HepG2 (cell line): ENCODE measurements around the gene C10orf67. TPM values are rescaled to one million over a fixed set of nuclear protein-coding genes. Genes with fewer than 3 reads are reported as not detected.

Source experiments
- ATAC-seq: fragments of 200-7000 bp; cut with Tn5 transposase; 3 replicates; pipeline ENCODE4 v1.9.1; 2020; ENCODE audit warnings: mild to moderate bottlenecking, moderate library complexity
- BruUV-seq: library from RNA; stranded (reverse); fragments of 400-500 nt; replicated peaks from 2 replicates; lab custom pipeline; 2021; lab: Mats Ljungman, UMichigan
- CTCF ChIA-PET: fragments of 300-600 bp; formaldehyde crosslinking; extraction: SDS; loops from one replicate; lab custom pipeline; 2021; ENCODE audit warnings: low total read pairs, inconsistent platforms, low intra/inter-chr PET ratio; lab: Yijun Ruan, JAX
- POLR2A ChIA-PET: fragments of 350-600 bp; sonication (Branson Sonifier 250); formaldehyde crosslinking; loops from one replicate; lab custom pipeline; 2020; ENCODE audit warnings: antibody characterized with exemption, inconsistent platforms; lab: Yijun Ruan, JAX
- DNase-seq: peaks from one replicate; pipeline ENCODE4 v3.0.0-alpha.2; 2015; ENCODE audit warnings: low spot score
- FAIRE-seq: peaks from 3 replicates; lab custom pipeline; 2011; peaks lifted over from hg19 to GRCh38; lab: Jason Lieb, UNC
- H2AFZ ChIP-seq: one replicate; pipeline ENCODE4 v1.6.1; 2011; ENCODE audit warnings: low read length, inconsistent platforms
- H3K27ac ChIP-seq: fragments of 300-600 bp; 3 replicates; pipeline ENCODE4 v1.8.0; 2011; ENCODE audit warnings: mixed run types, mild to moderate bottlenecking, mixed read lengths, low read length, inconsistent platforms; ENCODE audit not compliant: insufficient read depth; ENCODE audit errors: extremely low read length
- H3K27me3 ChIP-seq, 2 experiments: fragments of 200-600 bp in 1 of 2; 2 replicates in 1 of 2; 3 replicates in 1 of 2; pipeline versions ENCODE4 v1.6.0 to v1.8.0; 2011; ENCODE audit warnings: low read length in 2 of 2, mild to moderate bottlenecking in 2 of 2, moderate library complexity in 2 of 2, inconsistent platforms in 1 of 2; ENCODE audit not compliant: insufficient read depth in 2 of 2, control insufficient read depth in 1 of 2
- H3K36me3 ChIP-seq, 2 experiments: fragments of 200-600 bp in 1 of 2; replicated peaks in 1 of 2; 2 replicates in 1 of 2; 3 replicates in 1 of 2; pipeline versions ENCODE4 v1.5.1 to v1.8.0; 2011; ENCODE audit warnings: low read length in 2 of 2, inconsistent platforms in 1 of 2; ENCODE audit not compliant: insufficient read depth in 2 of 2, control insufficient read depth in 1 of 2
- H3K4me1 ChIP-seq: 2 replicates; pipeline ENCODE4 v1.5.1; 2012; ENCODE audit warnings: low read length, inconsistent platforms; ENCODE audit not compliant: insufficient read depth
- H3K4me2 ChIP-seq: 2 replicates; pipeline ENCODE4 v1.6.0; 2011; ENCODE audit warnings: low read depth, low read length, inconsistent platforms
- H3K4me3 ChIP-seq, 3 experiments: fragments of 200-600 bp in 1 of 3; sonication (generic), shearing (Covaris generic) in 1 of 3; replicated peaks in 1 of 3; 2 replicates each; pipeline ENCODE4 v1.5.1; 2011 to 2016; ENCODE audit warnings: low read length in 3 of 3, inconsistent platforms in 2 of 3, low read depth in 2 of 3, mild to moderate bottlenecking in 2 of 3, control low read depth in 1 of 3, mixed read lengths in 1 of 3; ENCODE audit not compliant: insufficient read depth in 1 of 3
- H3K79me2 ChIP-seq: one replicate; pipeline ENCODE4 v1.6.1; 2011; ENCODE audit warnings: low read length, inconsistent platforms; ENCODE audit not compliant: insufficient read depth
- H3K9ac ChIP-seq: 2 replicates; pipeline ENCODE4 v1.6.0; 2011; ENCODE audit warnings: mild to moderate bottlenecking, low read depth, low read length, inconsistent platforms; ENCODE audit not compliant: insufficient read depth
- H3K9me3 ChIP-seq: 2 replicates; pipeline ENCODE4 v1.5.1; 2012; ENCODE audit warnings: mild to moderate bottlenecking, low read length
- H4K20me1 ChIP-seq: 2 replicates; pipeline ENCODE4 v1.6.0; 2011; ENCODE audit warnings: inconsistent platforms, mild to moderate bottlenecking, low read length, moderate library complexity; ENCODE audit not compliant: insufficient read depth
- GPN1 ChIP-seq: sonication (generic); formaldehyde crosslinking; IDR thresholded peaks from 2 replicates; pipeline ENCODE4 v1.5.1; 2020; ENCODE audit warnings: missing genetic modification reagents, borderline replicate concordance
- HMG20B ChIP-seq: conservative IDR thresholded peaks from 2 replicates; pipeline ENCODE4 v1.6.1; 2016; ENCODE audit warnings: missing genetic modification reagents, missing compliant biosample characterization
- PAF1 ChIP-seq: IDR thresholded peaks from 2 replicates; pipeline ENCODE4 v1.6.1; 2016; ENCODE audit warnings: missing genetic modification reagents, missing compliant biosample characterization
- PCBP2 ChIP-seq: fragments of 200-400 bp; formaldehyde crosslinking; optimal IDR thresholded peaks from 2 replicates; pipeline ENCODE3; 2018; ENCODE audit warnings: low read length, low read depth; ENCODE audit not compliant: poor library complexity, severe bottlenecking
- RCOR2 ChIP-seq: IDR thresholded peaks from 2 replicates; pipeline ENCODE4 v1.6.1; 2016; ENCODE audit warnings: missing biosample characterization, missing genetic modification reagents
- SIX1 ChIP-seq: sonication (generic); formaldehyde crosslinking; IDR thresholded peaks from 2 replicates; pipeline ENCODE4 v1.4.0; 2020; ENCODE audit warnings: missing genetic modification reagents, borderline replicate concordance
- ZGPAT ChIP-seq: IDR thresholded peaks from 2 replicates; pipeline ENCODE4 v1.6.1; 2016; ENCODE audit warnings: mild to moderate bottlenecking
- ZNF562 ChIP-seq: sonication (generic); formaldehyde crosslinking; IDR thresholded peaks from 2 replicates; pipeline ENCODE4 v1.8.0; 2022; ENCODE audit warnings: missing genetic modification reagents, borderline replicate concordance
- ZNF710 ChIP-seq: sonication (generic); formaldehyde crosslinking; IDR thresholded peaks from 2 replicates; pipeline ENCODE4 v1.5.0; 2020; ENCODE audit warnings: mild to moderate bottlenecking, missing genetic modification reagents, borderline replicate concordance
- WGBS: methylation state at CpG from one replicate; pipeline ENCODE4 v1.1.6; 2017; ENCODE audit warnings: low lambda C conversion rate; 5-methylcytosine and 5-hydroxymethylcytosine counted together
- in situ Hi-C: cut with HindIII; loops from 2 replicates; pipeline ENCODE4 v1.10.0; 2017; ENCODE audit warnings: low pct_unique_long_range_greater_than_20kb; ENCODE audit not compliant: extremely low pct_ligation_motif_present
- intact Hi-C: fragments of 100-400 bp; cut with micrococcal nuclease; formaldehyde crosslinking; loops from one replicate; pipeline ENCODE4 v1.10.0; 2022; ENCODE audit not compliant: unreplicated experiment
- polyA plus RNA-seq, 8 experiments: library from polyadenylated mRNA; depleted of rRNA in 3 of 8; stranded (reverse) in 7 of 8; unstranded in 1 of 8; fragments of >200 nt; fragmentation: Illumina TruSeq in 4 of 8; extraction: Trizol in 4 of 8; gene quantifications; 2 replicates each; pipeline versions ENCODE4 v1.2.1 to v1.2.3, GENCODE V29; 2011 to 2016; ENCODE audit warnings: low read depth in 4 of 8, missing spikeins in 1 of 8, mixed read lengths in 1 of 8; ENCODE audit not compliant: insufficient read depth in 1 of 8
- total RNA-seq, 5 experiments: library from RNA; depleted of rRNA; stranded (reverse); fragments of >200 nt; fragmentation: Illumina TruSeq; extraction: Trizol; gene quantifications; 2 replicates each; pipeline ENCODE4 v1.2.3, GENCODE V29; 2016; ENCODE audit warnings: low read depth in 1 of 5

The C10orf67 gene
- total and polyA plus RNA-seq, 2 of the 13 experiments (the other 11 are each of a cell fraction or from before 2014, with no cell fraction given) = not detected

GRCh38 chr10:23270531-23270930 is 74.1 kb downstream of the C10orf67 start:
- peaks cover 7% of the 10 kb centered on the region for H3K4me1 ChIP-seq
- no peak overlapping the region for H2AFZ ChIP-seq
- TF ChIP-seq ZNF710 (CRISPR knock-in tag) = no peak
- no peak for TF ChIP-seq ZNF562
- no peak for TF ChIP-seq RCOR2
- TF ChIP-seq PAF1 (CRISPR knock-in tag) = no peak
- no peak for TF ChIP-seq PCBP2
- TF ChIP-seq SIX1 (CRISPR knock-in tag) = no peak
- no peak for TF ChIP-seq ZGPAT (CRISPR knock-in tag)
- no peak for TF ChIP-seq HMG20B (CRISPR knock-in tag)
- no peak for TF ChIP-seq GPN1 (CRISPR knock-in tag)
- no peak overlapping the region for H3K9ac ChIP-seq
- in situ Hi-C loops = no loop called here
- no TSS peak for BruUV-seq
- H3K36me3 ChIP-seq = no peaks in the 10 kb centered on the region
- no peak overlapping the region for H3K4me3 ChIP-seq
- DNase-seq = no peak
- no peaks in the 10 kb centered on the region for H4K20me1 ChIP-seq
- 10% methylated on average over 2 of the region's 3 CpGs for WGBS
- POLR2A ChIA-PET = no interaction called here
- H3K79me2 ChIP-seq = no peaks in the 10 kb centered on the region
- H3K9me3 ChIP-seq = peaks cover 11% of the 10 kb centered on the region; the same call in 1 of the 2 replicates
- CTCF ChIA-PET = no interaction called here
- no peak for FAIRE-seq
- no peak for ATAC-seq
- H3K4me2 ChIP-seq = no peak overlapping the region
- no peaks in the 10 kb centered on the region for H3K27me3 ChIP-seq
- no peak overlapping the region for H3K27ac ChIP-seq
- intact Hi-C loops = no loop called here
